DND-41 (cell line): ENCODE data around the gene MED14.

Experiments
- ATAC-seq: fragments of 200-7000 bp; cut with Tn5 transposase; 3 replicates; pipeline ENCODE4 v1.9.1; 2021; ENCODE audit warnings: low read depth; ENCODE audit not compliant: insufficient read depth
- DNase-seq: peaks from one replicate; pipeline ENCODE4 v3.0.0-alpha.2; 2020
- H2AFZ ChIP-seq: 2 replicates; pipeline ENCODE4 v1.6.0; 2012; ENCODE audit warnings: low read depth, low read length
- H3K27ac ChIP-seq: 2 replicates; pipeline ENCODE4 v1.5.1; 2012; ENCODE audit warnings: low read length, inconsistent platforms
- H3K27me3 ChIP-seq: fragments of 200-600 bp; sonication (generic); 2 replicates; pipeline ENCODE4 v1.6.0; 2012; ENCODE audit warnings: low read length, mild to moderate bottlenecking, inconsistent platforms; ENCODE audit not compliant: insufficient read depth, poor library complexity
- H3K36me3 ChIP-seq: 2 replicates; pipeline ENCODE4 v1.5.1; 2012; ENCODE audit warnings: low read length, inconsistent platforms; ENCODE audit not compliant: insufficient read depth
- H3K4me1 ChIP-seq: 2 replicates; pipeline ENCODE4 v1.5.1; 2012; ENCODE audit warnings: mild to moderate bottlenecking, low read length; ENCODE audit not compliant: insufficient read depth
- H3K4me2 ChIP-seq: 2 replicates; pipeline ENCODE4 v1.6.0; 2012; ENCODE audit warnings: mild to moderate bottlenecking, moderate library complexity, low read length, inconsistent platforms; ENCODE audit not compliant: insufficient read depth
- H3K4me3 ChIP-seq, 2 experiments: fragments of 200-600 bp in 1 of 2; shearing (Covaris generic) in 1 of 2; 2 replicates each; pipeline ENCODE4 v1.5.1; 2012 to 2016; ENCODE audit warnings: inconsistent platforms in 2 of 2, low read length in 2 of 2, mild to moderate bottlenecking in 2 of 2, low read depth in 1 of 2, moderate library complexity in 1 of 2
- H3K79me2 ChIP-seq: 2 replicates; pipeline ENCODE4 v1.6.0; 2012; ENCODE audit warnings: low read length, inconsistent platforms; ENCODE audit not compliant: insufficient read depth
- H3K9ac ChIP-seq: 2 replicates; pipeline ENCODE4 v1.6.0; 2012; ENCODE audit warnings: low read depth, mild to moderate bottlenecking, inconsistent platforms, low read length, moderate library complexity
- H3K9me3 ChIP-seq: 2 replicates; pipeline ENCODE4 v1.5.1; 2012; ENCODE audit warnings: low read length, moderate library complexity, mild to moderate bottlenecking, inconsistent platforms; ENCODE audit not compliant: insufficient read depth, severe bottlenecking
- H4K20me1 ChIP-seq: 2 replicates; pipeline ENCODE4 v1.6.0; 2012; ENCODE audit warnings: low read length; ENCODE audit not compliant: insufficient read depth
- EZH2 ChIP-seq: IDR thresholded peaks from 3 replicates; pipeline ENCODE4 v1.6.1; 2012; ENCODE audit warnings: borderline replicate concordance, low read depth, mild to moderate bottlenecking, moderate library complexity, low read length, inconsistent platforms; ENCODE audit not compliant: severe bottlenecking
- TF ChIP-seq, protein P1 (sequence below): IDR thresholded peaks from 2 replicates; pipeline ENCODE4 v1.5.1; 2012; ENCODE audit warnings: borderline replicate concordance, low read length, moderate library complexity, mild to moderate bottlenecking; ENCODE audit not compliant: poor library complexity, severe bottlenecking; ENCODE audit errors: extremely low read depth

MED14 gene

DNA sequence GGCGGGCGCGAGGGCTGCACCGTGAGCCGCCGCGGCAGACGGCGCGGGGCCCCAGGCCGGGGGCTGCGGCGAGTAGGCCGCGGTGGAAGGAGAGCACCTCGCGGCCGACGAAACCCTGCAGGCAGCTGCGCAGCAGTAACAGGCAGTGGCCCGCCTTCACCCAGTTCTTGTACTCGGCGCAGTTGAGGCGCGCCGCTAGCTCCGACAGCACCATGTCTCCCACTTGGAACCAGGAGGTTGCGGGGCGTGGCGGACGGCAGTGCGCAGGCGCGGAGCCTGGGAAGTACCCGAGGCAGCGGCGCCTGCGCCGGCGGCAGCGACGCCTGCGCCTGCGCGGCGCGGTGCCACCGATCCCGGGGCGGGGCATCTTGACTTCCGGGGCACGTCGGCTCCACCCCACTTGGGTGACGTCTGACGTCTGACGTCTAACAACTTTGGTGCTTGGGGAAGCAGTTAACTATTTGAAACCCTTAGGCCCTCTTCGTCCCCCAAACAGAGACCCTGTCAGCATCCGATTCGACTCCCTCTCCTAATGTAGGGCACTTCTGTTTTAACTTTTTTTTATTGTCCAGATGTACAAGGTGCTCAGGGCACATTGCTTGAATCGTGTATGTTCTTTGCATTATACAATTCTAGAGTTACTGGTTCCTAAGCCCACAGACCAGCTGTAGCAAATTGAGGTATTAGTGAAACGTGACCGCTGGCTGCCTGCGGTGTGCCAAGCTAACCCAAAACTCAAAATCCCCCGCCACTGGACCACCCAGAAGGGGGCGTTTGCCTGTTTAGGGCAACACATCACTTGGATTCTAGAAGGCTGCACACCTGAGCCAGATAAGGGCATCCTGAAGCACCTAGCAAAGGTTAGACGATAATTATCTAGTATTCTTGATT is 87.8 kb downstream of the MED14 start, which contains the start of gene CXorf38:
Gene CXorf38 (minus strand): TSS at position 255 of the 891 bp plus-strand sequence. CDS start 41 bp downstream, at position 214.
- peak within 1 kb of the TSS; percentile 71 for H2AFZ ChIP-seq
- no peak for TF ChIP-seq EZH2
- TF ChIP-seq, protein P1, sequence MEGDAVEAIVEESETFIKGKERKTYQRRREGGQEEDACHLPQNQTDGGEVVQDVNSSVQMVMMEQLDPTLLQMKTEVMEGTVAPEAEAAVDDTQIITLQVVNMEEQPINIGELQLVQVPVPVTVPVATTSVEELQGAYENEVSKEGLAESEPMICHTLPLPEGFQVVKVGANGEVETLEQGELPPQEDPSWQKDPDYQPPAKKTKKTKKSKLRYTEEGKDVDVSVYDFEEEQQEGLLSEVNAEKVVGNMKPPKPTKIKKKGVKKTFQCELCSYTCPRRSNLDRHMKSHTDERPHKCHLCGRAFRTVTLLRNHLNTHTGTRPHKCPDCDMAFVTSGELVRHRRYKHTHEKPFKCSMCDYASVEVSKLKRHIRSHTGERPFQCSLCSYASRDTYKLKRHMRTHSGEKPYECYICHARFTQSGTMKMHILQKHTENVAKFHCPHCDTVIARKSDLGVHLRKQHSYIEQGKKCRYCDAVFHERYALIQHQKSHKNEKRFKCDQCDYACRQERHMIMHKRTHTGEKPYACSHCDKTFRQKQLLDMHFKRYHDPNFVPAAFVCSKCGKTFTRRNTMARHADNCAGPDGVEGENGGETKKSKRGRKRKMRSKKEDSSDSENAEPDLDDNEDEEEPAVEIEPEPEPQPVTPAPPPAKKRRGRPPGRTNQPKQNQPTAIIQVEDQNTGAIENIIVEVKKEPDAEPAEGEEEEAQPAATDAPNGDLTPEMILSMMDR: peak; percentile 13
- H3K36me3 ChIP-seq: peaks cover 8% of the 10 kb centered on the region
- ATAC-seq (peak; percentile 74), DNase-seq (peak; percentile 91)
- H3K4me3 ChIP-seq: peak within 1 kb of the TSS; percentile 62 to 85; a peak in 3 of 4 replicates
- H3K9ac ChIP-seq: peak within 1 kb of the TSS; percentile 69
- H3K4me1 ChIP-seq: peaks cover 29% of the 10 kb centered on the region
- peak within 1 kb of the TSS; percentile 90 for H3K4me2 ChIP-seq
- H3K79me2 ChIP-seq: peaks cover 44% of the 10 kb centered on the region
- H4K20me1 ChIP-seq: peaks cover 7% of the 10 kb centered on the region
- no peaks in the 10 kb centered on the region for H3K27me3 ChIP-seq
- H3K9me3 ChIP-seq: no peaks in the 10 kb centered on the region
- peak within 1 kb of the TSS; percentile 82 for H3K27ac ChIP-seq

DNA sequence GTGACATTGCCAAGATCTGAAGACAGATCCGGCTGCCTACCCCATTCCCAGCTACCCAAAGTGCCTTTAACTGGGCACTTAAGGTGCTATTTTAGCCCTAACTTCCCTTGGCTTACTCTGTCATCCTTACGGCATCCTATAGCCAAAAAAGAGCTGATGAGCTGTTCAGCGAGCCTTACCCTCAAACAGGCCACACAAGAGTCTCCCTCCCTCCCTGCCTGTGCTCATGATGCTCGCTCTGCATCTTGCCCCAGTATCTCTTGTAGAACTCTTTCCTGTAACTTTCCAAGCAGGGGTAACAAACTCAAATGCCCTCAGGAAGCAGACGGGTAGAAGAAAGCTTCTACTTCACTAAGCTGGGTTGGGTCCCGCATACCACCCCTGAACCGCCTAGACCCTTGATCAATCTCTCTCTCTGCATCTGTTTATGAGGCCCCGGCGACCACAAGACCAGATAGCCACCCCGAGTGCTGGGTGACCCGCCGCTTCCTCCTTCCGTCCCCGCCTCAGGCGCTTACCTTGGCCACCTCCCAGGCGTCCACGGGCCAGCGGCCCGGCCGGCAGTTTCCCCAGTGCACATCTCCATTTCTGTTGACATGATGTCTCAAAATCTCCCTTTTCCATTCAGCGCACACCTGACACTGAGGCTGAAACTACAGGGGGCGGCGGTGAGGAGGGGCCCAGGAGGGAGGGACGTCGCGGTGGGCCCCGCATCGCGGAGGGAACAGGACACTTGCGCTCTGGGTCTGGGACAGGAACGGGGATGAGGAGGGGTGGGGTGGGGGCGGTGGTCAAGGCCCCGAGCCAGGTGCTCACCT is 88.6 kb downstream of the MED14 start:
- peak overlapping the region; percentile 71; the same call in 1 of the 2 replicates for H2AFZ ChIP-seq
- H4K20me1 ChIP-seq: peaks cover 7% of the 10 kb centered on the region
- H3K9me3 ChIP-seq: no peaks in the 10 kb centered on the region
- H3K36me3 ChIP-seq: peaks cover 12% of the 10 kb centered on the region
- ATAC-seq (peak; percentile 31), DNase-seq (peak; percentile 29)
- H3K27ac ChIP-seq: peak overlapping the region; percentile 53
- peak overlapping the region; percentile 62 to 85; a peak in 3 of 4 replicates for H3K4me3 ChIP-seq
- H3K4me1 ChIP-seq: peaks cover 29% of the 10 kb centered on the region
- peaks cover 53% of the 10 kb centered on the region for H3K79me2 ChIP-seq
- TF ChIP-seq, protein P1: peak; percentile 9
- TF ChIP-seq EZH2: no peak
- H3K27me3 ChIP-seq: no peaks in the 10 kb centered on the region
- peak overlapping the region; percentile 90 for H3K4me2 ChIP-seq
- peak overlapping the region; percentile 69 for H3K9ac ChIP-seq

DNA sequence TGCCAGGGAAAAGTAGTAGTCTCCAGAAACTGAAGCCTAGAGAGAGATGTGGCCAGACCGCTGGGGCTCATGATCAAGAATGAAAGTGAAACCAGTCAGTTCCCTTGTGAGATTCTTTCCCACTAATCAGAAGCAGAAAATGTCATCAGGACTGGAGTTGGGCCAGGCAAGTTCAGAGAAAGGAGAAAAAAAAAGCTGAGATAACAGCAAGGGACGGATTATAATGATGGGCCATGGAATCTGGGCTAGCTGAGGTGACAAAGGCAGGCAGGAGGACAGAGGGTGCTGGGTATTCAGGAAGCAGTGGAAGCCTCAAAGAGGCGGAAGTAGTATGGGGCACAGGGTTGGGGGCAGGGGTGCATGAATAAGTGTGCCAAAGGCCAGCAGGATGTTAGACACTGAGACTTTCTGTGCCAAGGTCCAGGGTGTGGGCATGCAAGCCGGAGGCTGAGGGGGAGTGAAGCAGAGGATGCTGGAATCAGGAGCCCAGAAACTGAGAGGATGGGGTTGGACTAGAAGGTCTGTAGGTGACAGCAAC is 90.5 kb downstream of the MED14 start:
- H4K20me1 ChIP-seq: peaks cover 7% of the 10 kb centered on the region
- H3K27me3 ChIP-seq: no peaks in the 10 kb centered on the region
- peak; percentile 73 for ATAC-seq
- no peaks in the 10 kb centered on the region for H3K9me3 ChIP-seq
- peak overlapping the region; percentile 58 for H3K9ac ChIP-seq
- H3K27ac ChIP-seq: peak overlapping the region; percentile 99
- H3K36me3 ChIP-seq: peaks cover 11% of the 10 kb centered on the region
- H2AFZ ChIP-seq: peak overlapping the region; percentile 81
- TF ChIP-seq, protein P1: no peak
- no peak for TF ChIP-seq EZH2
- H3K4me3 ChIP-seq: peak overlapping the region; percentile 26 to 81
- peak; percentile 63 for DNase-seq
- peaks cover 29% of the 10 kb centered on the region for H3K4me1 ChIP-seq
- peak overlapping the region; percentile 97 for H3K4me2 ChIP-seq
- peaks cover 65% of the 10 kb centered on the region for H3K79me2 ChIP-seq
